Endothelial cell of coronary artery (primary cell): Measurements from ENCODE around the gene EGR1. TPM values are rescaled to one million over a fixed set of nuclear protein-coding genes. Genes with fewer than 3 reads are reported as not detected.

Experiments
- total RNA-seq: library from RNA; depleted of rRNA; stranded (reverse); fragments of >200 nt; gene quantifications from 2 replicates; pipeline ENCODE4 v1.2.3, GENCODE V29; 2014

EGR1 gene
- total RNA-seq = 0.27 and 1.5 TPM in 2 replicates

GRCh38 chr5:138465261-138466124 is at the start of gene EGR1:
TSS of gene EGR1 (plus strand) at chr5:138465479. CDS start at chr5:138465762, 283 bp downstream.

GRCh38 chr5:138438724-138439476 is 26.4 kb upstream of the EGR1 start, which contains the start of gene REEP2:
TSS of gene REEP2 (plus strand) at chr5:138439057. CDS start at chr5:138439209, 152 bp downstream.

Other genes with a start within 250 kb of the EGR1 start
- not detected in 2 replicates for gene GFRA3, start 190.9 kb upstream of the EGR1 start, total RNA-seq
- 1.3 and 6.6 TPM in 2 replicates for gene CDC25C, start 133.7 kb upstream of the EGR1 start, total RNA-seq
- gene FAM53C, start 127.2 kb upstream of the EGR1 start, total RNA-seq = 37.2 and 37.8 TPM in 2 replicates
- 43.6 and 44.2 TPM in 2 replicates for gene KDM3B, start 112.8 kb upstream of the EGR1 start, total RNA-seq
- 2.0 and 2.8 TPM in 2 replicates for gene REEP2, start 26.4 kb upstream of the EGR1 start, total RNA-seq
- 101 and 110 TPM in 2 replicates for gene ETF1, start 77.8 kb downstream of the EGR1 start, total RNA-seq
- 227 and 290 TPM in 2 replicates for gene HSPA9, start 109.9 kb downstream of the EGR1 start, total RNA-seq